Calu3 (cell line): ENCODE measurements around the gene ADGRD1. TPM values are rescaled to one million over a fixed set of nuclear protein-coding genes. Genes with fewer than 3 reads are reported as not detected.

ENCODE experiments used
- BruUV-seq: library from RNA; stranded (reverse); fragments of 400-500 nt; replicated peaks from 2 replicates; lab custom pipeline; 2021; lab: Mats Ljungman, UMichigan
- CTCF ChIA-PET: fragments of 300-600 bp; sonication (Branson Sonifier 250); formaldehyde crosslinking; loops from one replicate; lab custom pipeline; 2022; ENCODE audit warnings: antibody characterized with exemption; lab: Charles Lee
- DNase-seq: peaks from one replicate; pipeline ENCODE4 v3.0.0; 2022
- H3K27ac Mint-ChIP-seq: one replicate; pipeline ENCODE4 v1.8.0; 2022; ENCODE audit warnings: mixed read lengths; ENCODE audit not compliant: unreplicated experiment
- H3K27me3 Mint-ChIP-seq: one replicate; pipeline ENCODE4 v1.8.0; 2022; ENCODE audit warnings: mixed read lengths; ENCODE audit not compliant: unreplicated experiment
- H3K36me3 Mint-ChIP-seq: one replicate; pipeline ENCODE4 v1.8.0; 2022; ENCODE audit warnings: mild to moderate bottlenecking, moderate library complexity, mixed read lengths; ENCODE audit not compliant: insufficient read depth, unreplicated experiment
- H3K4me1 Mint-ChIP-seq: one replicate; pipeline ENCODE4 v1.8.0; 2022; ENCODE audit warnings: mild to moderate bottlenecking, low read depth, mixed read lengths; ENCODE audit not compliant: unreplicated experiment
- H3K4me3 Mint-ChIP-seq: one replicate; pipeline ENCODE4 v1.8.0; 2022; ENCODE audit warnings: mild to moderate bottlenecking, low read depth, moderate library complexity, mixed read lengths; ENCODE audit not compliant: unreplicated experiment
- H3K9me3 Mint-ChIP-seq: one replicate; pipeline ENCODE4 v1.8.0; 2022; ENCODE audit warnings: low read depth, mixed read lengths; ENCODE audit not compliant: unreplicated experiment
- intact Hi-C: fragments of 100-400 bp; cut with micrococcal nuclease; formaldehyde crosslinking; loops from one replicate; pipeline ENCODE4 v1.10.0; 2022; ENCODE audit not compliant: unreplicated experiment
- total RNA-seq: library from RNA; stranded (reverse); gene quantifications from 2 replicates; pipeline ENCODE4 v1.2.3, GENCODE V29; 2022
- TF ChIP-seq, protein P1 (sequence below): fragments of 200-600 bp; IDR thresholded peaks from one replicate; pipeline ENCODE4 v1.8.0; 2022; ENCODE audit warnings: antibody characterized with exemption; ENCODE audit not compliant: unreplicated experiment

ADGRD1 gene
- total RNA-seq, 1 experiment from 2014 or later, result not detected

DNA sequence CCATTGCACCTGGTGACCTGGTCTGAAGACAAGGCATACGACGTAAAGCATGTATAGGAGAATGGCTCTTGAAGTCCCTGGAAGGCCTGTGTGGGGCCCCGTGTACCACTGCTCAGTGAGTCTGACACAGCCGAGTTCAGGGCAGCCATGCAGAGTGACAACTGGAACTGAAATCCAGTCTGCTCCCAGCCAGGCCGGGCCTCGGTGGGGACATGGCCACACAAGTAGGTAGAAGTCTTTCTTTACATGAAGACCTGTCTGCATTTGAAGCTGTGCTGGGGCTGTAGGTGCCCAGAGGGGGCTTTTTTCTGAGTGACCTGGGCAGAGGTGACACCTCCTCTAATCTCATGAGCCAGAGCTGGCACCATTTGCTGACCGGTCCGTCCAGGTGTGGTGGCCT lies 35.7 kb downstream of the ADGRD1 start:
- TF ChIP-seq, protein P1, sequence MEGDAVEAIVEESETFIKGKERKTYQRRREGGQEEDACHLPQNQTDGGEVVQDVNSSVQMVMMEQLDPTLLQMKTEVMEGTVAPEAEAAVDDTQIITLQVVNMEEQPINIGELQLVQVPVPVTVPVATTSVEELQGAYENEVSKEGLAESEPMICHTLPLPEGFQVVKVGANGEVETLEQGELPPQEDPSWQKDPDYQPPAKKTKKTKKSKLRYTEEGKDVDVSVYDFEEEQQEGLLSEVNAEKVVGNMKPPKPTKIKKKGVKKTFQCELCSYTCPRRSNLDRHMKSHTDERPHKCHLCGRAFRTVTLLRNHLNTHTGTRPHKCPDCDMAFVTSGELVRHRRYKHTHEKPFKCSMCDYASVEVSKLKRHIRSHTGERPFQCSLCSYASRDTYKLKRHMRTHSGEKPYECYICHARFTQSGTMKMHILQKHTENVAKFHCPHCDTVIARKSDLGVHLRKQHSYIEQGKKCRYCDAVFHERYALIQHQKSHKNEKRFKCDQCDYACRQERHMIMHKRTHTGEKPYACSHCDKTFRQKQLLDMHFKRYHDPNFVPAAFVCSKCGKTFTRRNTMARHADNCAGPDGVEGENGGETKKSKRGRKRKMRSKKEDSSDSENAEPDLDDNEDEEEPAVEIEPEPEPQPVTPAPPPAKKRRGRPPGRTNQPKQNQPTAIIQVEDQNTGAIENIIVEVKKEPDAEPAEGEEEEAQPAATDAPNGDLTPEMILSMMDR, result no peak
- H3K27me3 Mint-ChIP-seq, result peaks cover 74% of the 10 kb centered on the region
- CTCF ChIA-PET, result no interaction called here
- H3K4me3 Mint-ChIP-seq, result no peak overlapping the region
- intact Hi-C loops, result no loop called here
- no TSS peak for BruUV-seq
- H3K27ac Mint-ChIP-seq, result no peak overlapping the region
- H3K4me1 Mint-ChIP-seq, result no peaks in the 10 kb centered on the region
- DNase-seq, result no peak
- H3K36me3 Mint-ChIP-seq, result no peaks in the 10 kb centered on the region
- H3K9me3 Mint-ChIP-seq, result peaks cover 3% of the 10 kb centered on the region

DNA sequence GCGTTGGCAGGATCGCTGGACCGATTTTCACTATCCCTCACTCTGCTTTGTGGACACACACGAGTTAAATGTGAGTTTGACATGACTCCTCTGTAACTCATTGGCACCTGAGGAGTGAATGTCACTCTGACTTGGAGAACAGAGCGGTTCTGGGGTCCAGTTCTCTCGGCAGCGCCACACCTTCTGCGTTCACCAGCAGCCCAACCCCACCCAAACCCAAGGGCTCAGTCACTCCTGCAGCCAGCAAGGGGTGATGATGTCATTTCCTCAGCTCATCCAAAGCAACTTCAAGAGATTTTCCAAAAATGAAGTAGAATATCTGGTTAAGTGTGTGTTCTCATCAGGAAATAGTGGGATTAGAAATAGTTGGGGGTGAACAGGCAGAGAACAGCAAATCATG lies 36.3 kb downstream of the ADGRD1 start:
- CTCF ChIA-PET, result no interaction called here
- Mint-ChIP-seq H3K27ac (no peak overlapping the region), H3K9me3 (no peaks in the 10 kb centered on the region)

GRCh38 chr12:130992448-130992847 lies 38.7 kb downstream of the ADGRD1 start:
- CTCF ChIA-PET, result no interaction called here
- no peaks in the 10 kb centered on the region for H3K4me1 Mint-ChIP-seq
- no TSS peak for BruUV-seq

More for the DNA sequence above, 36.3 kb downstream of the ADGRD1 start:
- no peaks in the 10 kb centered on the region for H3K4me1 Mint-ChIP-seq
- intact Hi-C loops, result no loop called here
- H3K4me3 Mint-ChIP-seq, result no peak overlapping the region
- H3K27me3 Mint-ChIP-seq, result peaks cover 68% of the 10 kb centered on the region
- no peaks in the 10 kb centered on the region for H3K36me3 Mint-ChIP-seq
- DNase-seq, result no peak
- no TSS peak for BruUV-seq
- TF ChIP-seq, protein P1, result no peak

GRCh38 chr12:130992979-130993538 lies 39.4 kb downstream of the ADGRD1 start:
- intact Hi-C loops, result no loop called here
- CTCF ChIA-PET, result no interaction called here
- Mint-ChIP-seq H3K4me1 (no peaks in the 10 kb centered on the region), H3K4me3 (no peak overlapping the region), H3K27me3 (peaks cover 38% of the 10 kb centered on the region), H3K36me3 (no peaks in the 10 kb centered on the region), H3K9me3 (no peaks in the 10 kb centered on the region), H3K27ac (no peak overlapping the region)
- TF ChIP-seq, protein P1, result no peak
- no TSS peak for BruUV-seq
- DNase-seq, result no peak

More at GRCh38 chr12:130992448-130992847, 38.7 kb downstream of the ADGRD1 start:
- intact Hi-C loops, result no loop called here
- H3K9me3 Mint-ChIP-seq, result no peaks in the 10 kb centered on the region
- TF ChIP-seq, protein P1, result no peak
- peaks cover 44% of the 10 kb centered on the region for H3K27me3 Mint-ChIP-seq
- no peaks in the 10 kb centered on the region for H3K36me3 Mint-ChIP-seq
- H3K4me3 Mint-ChIP-seq, result no peak overlapping the region
- H3K27ac Mint-ChIP-seq, result no peak overlapping the region
- DNase-seq, result no peak
